ENCODE measurements around the gene STX5.

Gene STX5

GRCh38 chr11:62816557-62816956 lies 15.3 kb downstream of the STX5 start:
- Mint-ChIP-seq H3K27ac (no peak overlapping the region), H3K4me3 (no peak overlapping the region), H3K9me3 (no peaks in the 10 kb centered on the region), H3K27me3 (ENCODE audit: low read depth) (no peaks in the 10 kb centered on the region), H3K36me3 (ENCODE audit: low read depth) (peaks cover 15% of the 10 kb centered on the region), H3K4me1 (ENCODE audit: low read depth) (peaks cover 6% of the 10 kb centered on the region)

GRCh38 chr11:62811659-62812058 lies 20.2 kb downstream of the STX5 start:
- Mint-ChIP-seq H3K36me3 (ENCODE audit: low read depth) (peaks cover 2% of the 10 kb centered on the region), H3K27me3 (ENCODE audit: low read depth) (no peaks in the 10 kb centered on the region), H3K4me1 (ENCODE audit: low read depth) (peaks cover under 1% of the 10 kb centered on the region), H3K4me3 (no peak overlapping the region), H3K27ac (no peak overlapping the region), H3K9me3 (no peaks in the 10 kb centered on the region)

- Mint-ChIP-seq H3K4me1 (ENCODE audit: low read depth) (peaks cover 6% of the 10 kb centered on the region), H3K36me3 (ENCODE audit: low read depth) (peaks cover 2% of the 10 kb centered on the region)
Observed at GRCh38 chr11:62810748-62811147, 21.1 kb downstream of the STX5 start.

GRCh38 chr11:62806611-62807121 lies 25.2 kb downstream of the STX5 start:
- no peaks in the 10 kb centered on the region for H3K27me3 Mint-ChIP-seq (ENCODE audit: low read depth)
- peak overlapping the region; percentile 96 for H3K27ac Mint-ChIP-seq
- H3K4me3 Mint-ChIP-seq = peak overlapping the region; percentile 96
- H3K4me1 Mint-ChIP-seq (ENCODE audit: low read depth) = peaks cover 17% of the 10 kb centered on the region
- H3K36me3 Mint-ChIP-seq (ENCODE audit: low read depth) = peaks cover 14% of the 10 kb centered on the region
- no peaks in the 10 kb centered on the region for H3K9me3 Mint-ChIP-seq

More at GRCh38 chr11:62810748-62811147, 21.1 kb downstream of the STX5 start:
- H3K9me3 Mint-ChIP-seq = no peaks in the 10 kb centered on the region
- no peak overlapping the region for H3K27ac Mint-ChIP-seq
- no peaks in the 10 kb centered on the region for H3K27me3 Mint-ChIP-seq (ENCODE audit: low read depth)
- H3K4me3 Mint-ChIP-seq = no peak overlapping the region

GRCh38 chr11:62805961-62806441 lies 25.9 kb downstream of the STX5 start:
- H3K9me3 Mint-ChIP-seq = no peaks in the 10 kb centered on the region
- peak overlapping the region; percentile 96 for H3K4me3 Mint-ChIP-seq
- peak overlapping the region; percentile 96 for H3K27ac Mint-ChIP-seq
- H3K36me3 Mint-ChIP-seq (ENCODE audit: low read depth) = peaks cover 21% of the 10 kb centered on the region
- peaks cover 17% of the 10 kb centered on the region for H3K4me1 Mint-ChIP-seq (ENCODE audit: low read depth)
- H3K27me3 Mint-ChIP-seq (ENCODE audit: low read depth) = no peaks in the 10 kb centered on the region

- H3K27ac Mint-ChIP-seq = peak within 1 kb of the TSS; percentile 96
- H3K27me3 Mint-ChIP-seq (ENCODE audit: low read depth) = no peaks in the 10 kb centered on the region
- peak within 1 kb of the TSS; percentile 96 for H3K4me3 Mint-ChIP-seq
- no peaks in the 10 kb centered on the region for H3K9me3 Mint-ChIP-seq
- H3K36me3 Mint-ChIP-seq (ENCODE audit: low read depth) = peaks cover 24% of the 10 kb centered on the region
- H3K4me1 Mint-ChIP-seq (ENCODE audit: low read depth) = peaks cover 17% of the 10 kb centered on the region
Observed at GRCh38 chr11:62805076-62805892, 26.6 kb downstream of the STX5 start, which contains the start of gene NXF1. NXF1 (minus strand) TSS chr11:62805440; CDS start chr11:62805356, 84 bp downstream.

GRCh38 chr11:62804310-62805075 lies 27.4 kb downstream of the STX5 start:
- Mint-ChIP-seq H3K27ac (peak overlapping the region; percentile 94), H3K9me3 (no peaks in the 10 kb centered on the region), H3K4me3 (peak overlapping the region; percentile 96), H3K36me3 (ENCODE audit: low read depth) (peaks cover 29% of the 10 kb centered on the region), H3K4me1 (ENCODE audit: low read depth) (peaks cover 18% of the 10 kb centered on the region), H3K27me3 (ENCODE audit: low read depth) (no peaks in the 10 kb centered on the region)

GRCh38 chr11:62801071-62801470 lies 30.8 kb downstream of the STX5 start:
- H3K36me3 Mint-ChIP-seq (ENCODE audit: low read depth) = peaks cover 47% of the 10 kb centered on the region
- no peaks in the 10 kb centered on the region for H3K27me3 Mint-ChIP-seq (ENCODE audit: low read depth)
- H3K4me3 Mint-ChIP-seq = no peak overlapping the region
- H3K27ac Mint-ChIP-seq = no peak overlapping the region
- H3K4me1 Mint-ChIP-seq (ENCODE audit: low read depth) = peaks cover 12% of the 10 kb centered on the region
- H3K9me3 Mint-ChIP-seq = no peaks in the 10 kb centered on the region

- peaks cover 58% of the 10 kb centered on the region for H3K36me3 Mint-ChIP-seq (ENCODE audit: low read depth)
- no peak overlapping the region for H3K27ac Mint-ChIP-seq
Observed at GRCh38 chr11:62799486-62799885, 32.4 kb downstream of the STX5 start.

GRCh38 chr11:62796281-62796680 lies 35.6 kb downstream of the STX5 start:
- Mint-ChIP-seq H3K4me3 (no peak overlapping the region), H3K9me3 (no peaks in the 10 kb centered on the region), H3K27me3 (ENCODE audit: low read depth) (no peaks in the 10 kb centered on the region), H3K4me1 (ENCODE audit: low read depth) (peaks cover 12% of the 10 kb centered on the region), H3K36me3 (ENCODE audit: low read depth) (peaks cover 56% of the 10 kb centered on the region), H3K27ac (no peak overlapping the region)

More at GRCh38 chr11:62799486-62799885, 32.4 kb downstream of the STX5 start:
- Mint-ChIP-seq H3K4me3 (no peak overlapping the region), H3K4me1 (ENCODE audit: low read depth) (peaks cover 12% of the 10 kb centered on the region), H3K9me3 (no peaks in the 10 kb centered on the region), H3K27me3 (ENCODE audit: low read depth) (no peaks in the 10 kb centered on the region)

GRCh38 chr11:62794201-62794775 lies 37.6 kb downstream of the STX5 start:
- Mint-ChIP-seq H3K4me1 (ENCODE audit: low read depth) (peaks cover 27% of the 10 kb centered on the region), H3K4me3 (no peak overlapping the region), H3K27me3 (ENCODE audit: low read depth) (no peaks in the 10 kb centered on the region)

GRCh38 chr11:62792202-62792575 lies 39.7 kb downstream of the STX5 start:
- Mint-ChIP-seq H3K4me3 (peak overlapping the region; percentile 93), H3K27me3 (ENCODE audit: low read depth) (no peaks in the 10 kb centered on the region), H3K4me1 (ENCODE audit: low read depth) (peaks cover 37% of the 10 kb centered on the region), H3K27ac (peak overlapping the region; percentile 90), H3K36me3 (ENCODE audit: low read depth) (peaks cover 58% of the 10 kb centered on the region), H3K9me3 (no peaks in the 10 kb centered on the region)

More at GRCh38 chr11:62794201-62794775, 37.6 kb downstream of the STX5 start:
- Mint-ChIP-seq H3K9me3 (no peaks in the 10 kb centered on the region), H3K36me3 (ENCODE audit: low read depth) (peaks cover 61% of the 10 kb centered on the region), H3K27ac (no peak overlapping the region)

- Mint-ChIP-seq H3K4me1 (ENCODE audit: low read depth) (peaks cover 37% of the 10 kb centered on the region), H3K36me3 (ENCODE audit: low read depth) (peaks cover 59% of the 10 kb centered on the region), H3K27me3 (ENCODE audit: low read depth) (no peaks in the 10 kb centered on the region), H3K9me3 (no peaks in the 10 kb centered on the region), H3K27ac (peak within 1 kb of the TSS; percentile 90), H3K4me3 (peak within 1 kb of the TSS; percentile 93)
Observed at GRCh38 chr11:62791501-62792201, 40.2 kb downstream of the STX5 start, which contains the start of gene TMEM223. TMEM223 (minus strand) TSS chr11:62792006; CDS start chr11:62791994, 12 bp downstream.
